GM12892 (cell line): Measurements from ENCODE around the gene USP38.

Experiments used
- POLR2AphosphoS5 ChIP-seq: IDR thresholded peaks from 2 replicates; pipeline ENCODE4 v1.6.1; 2011; ENCODE audit warnings: low read depth, low read length, control low read depth
- TAF1 ChIP-seq: IDR thresholded peaks from 2 replicates; pipeline ENCODE4 v1.6.1; 2011; ENCODE audit warnings: low read depth, mild to moderate bottlenecking, control low read depth, low read length, borderline replicate concordance

- TF ChIP-seq TAF1 (no peak), POLR2AphosphoS5 (no peak)
These were observed 76.0 kb downstream of the USP38 start for GRCh38 chr4:143260750-143261149.
